HK-2 (cell line): Measurements from ENCODE around the gene TMEM272.
A peak's percentile ranks its signal among the peaks of the same experiment; 100 is the strongest.

Source experiments
- DNase-seq: peaks from one replicate; pipeline ENCODE4 v3.0.0-alpha.2; 2018; ENCODE audit not compliant: unreplicated experiment

Gene TMEM272

GRCh38 chr13:51804295-51805172, 40.4 kb downstream of the TMEM272 start:
- no peak for DNase-seq

- peak; percentile 74 for DNase-seq
Observed at GRCh38 chr13:51803422-51804294, 41.3 kb downstream of the TMEM272 start, which contains the start of gene DHRS12. DHRS12 (minus strand) TSS chr13:51804163; CDS start chr13:51799659, 4,504 bp downstream.

- no peak for DNase-seq
Observed at GRCh38 chr13:51802631-51803418, 42.2 kb downstream of the TMEM272 start.

GRCh38 chr13:51801631-51802099, 43.3 kb downstream of the TMEM272 start:
- no peak for DNase-seq

GRCh38 chr13:51800486-51800885, 44.5 kb downstream of the TMEM272 start:
- DNase-seq = no peak

- no peak for DNase-seq
Observed at GRCh38 chr13:51799261-51799660, 45.7 kb downstream of the TMEM272 start.

GRCh38 chr13:51797664-51798488, 47.1 kb downstream of the TMEM272 start:
- peak; percentile 51 for DNase-seq

- DNase-seq = no peak
Observed at GRCh38 chr13:51796546-51796945, 48.4 kb downstream of the TMEM272 start.

- no peak for DNase-seq
Observed at GRCh38 chr13:51795419-51795818, 49.6 kb downstream of the TMEM272 start.

- no peak for DNase-seq
Observed at GRCh38 chr13:51794964-51795363, 50.0 kb downstream of the TMEM272 start.

- peak; percentile 29 for DNase-seq
Observed at GRCh38 chr13:51793570-51794271, 51.3 kb downstream of the TMEM272 start.

GRCh38 chr13:51786425-51787265, 58.3 kb downstream of the TMEM272 start:
- DNase-seq = no peak

- DNase-seq = no peak
Observed at GRCh38 chr13:51785712-51786424, 59.1 kb downstream of the TMEM272 start.

GRCh38 chr13:51784097-51784496, 60.9 kb downstream of the TMEM272 start:
- no peak for DNase-seq

- no peak for DNase-seq
Observed at GRCh38 chr13:51783428-51784094, 61.4 kb downstream of the TMEM272 start.

- no peak for DNase-seq
Observed at GRCh38 chr13:51782026-51782710, 62.8 kb downstream of the TMEM272 start.
